ENCODE results near the gene CDH23.

CDH23 gene

DNA sequence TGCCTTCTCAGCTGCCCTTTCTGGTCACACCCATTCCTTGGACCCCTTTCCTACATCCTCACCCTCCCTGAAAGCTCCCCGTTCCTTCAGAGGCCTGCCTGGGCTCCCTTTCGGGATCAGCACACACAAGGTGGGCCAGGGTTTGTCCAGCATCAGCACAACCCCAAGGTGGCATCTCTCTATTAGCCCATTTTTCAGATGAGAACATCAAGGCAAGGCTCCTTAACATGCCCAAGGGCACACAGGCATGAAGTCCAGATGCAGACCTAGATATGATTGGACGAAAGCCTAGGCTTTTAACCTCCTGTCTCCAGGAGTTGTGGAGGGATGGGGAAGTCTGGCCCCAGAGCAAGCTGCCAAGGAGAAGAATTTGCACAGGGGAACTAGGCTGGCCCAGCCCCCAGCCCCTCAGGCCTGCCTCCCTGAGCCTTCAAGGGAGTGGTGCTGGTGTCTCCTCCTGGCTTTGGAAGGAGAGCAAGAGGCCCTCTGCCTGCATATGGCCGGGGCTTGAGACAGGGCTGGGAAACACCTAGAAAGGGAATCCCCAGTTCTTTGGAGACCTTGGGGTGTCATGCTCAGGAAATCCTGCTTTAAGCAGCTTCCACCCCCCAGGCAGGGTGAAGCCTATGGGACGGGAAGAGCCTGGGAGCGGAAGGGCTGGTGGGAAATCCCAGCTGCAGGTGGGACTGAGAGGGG, 385.6 kb downstream of the CDH23 start:
- H3K9ac ChIP-seq (ENCODE audit: insufficient read length, low read depth): no peak overlapping the region
- no peak for TF ChIP-seq YY1 (IDR thresholded peaks at IDR 0.05; ENCODE audit: insufficient read depth, insufficient read length)
- TF ChIP-seq ZNF274 (IDR thresholded peaks at IDR 0.05; ENCODE audit: low read depth, low read length): no peak
- TF ChIP-seq SUZ12 (IDR thresholded peaks at IDR 0.05; ENCODE audit: extremely low read depth, insufficient read depth, insufficient read length): no peak
- peaks cover 9% of the 10 kb centered on the region for H3K4me1 ChIP-seq (ENCODE audit: insufficient read depth, insufficient read length)
- no peak overlapping the region for H3K4me3 ChIP-seq (ENCODE audit: insufficient read length, low read depth)
- no peaks in the 10 kb centered on the region for H3K36me3 ChIP-seq (ENCODE audit: insufficient read depth, insufficient read length, low read length)
- no peaks in the 10 kb centered on the region; the same call in 1 of the 2 replicates for H3K9me3 ChIP-seq (ENCODE audit: insufficient read depth, low read length)
- no peak for DNase-seq (ENCODE audit: low read depth, low spot score)
- H3K27me3 ChIP-seq (ENCODE audit: insufficient read depth, insufficient read length): no peaks in the 10 kb centered on the region

DNA sequence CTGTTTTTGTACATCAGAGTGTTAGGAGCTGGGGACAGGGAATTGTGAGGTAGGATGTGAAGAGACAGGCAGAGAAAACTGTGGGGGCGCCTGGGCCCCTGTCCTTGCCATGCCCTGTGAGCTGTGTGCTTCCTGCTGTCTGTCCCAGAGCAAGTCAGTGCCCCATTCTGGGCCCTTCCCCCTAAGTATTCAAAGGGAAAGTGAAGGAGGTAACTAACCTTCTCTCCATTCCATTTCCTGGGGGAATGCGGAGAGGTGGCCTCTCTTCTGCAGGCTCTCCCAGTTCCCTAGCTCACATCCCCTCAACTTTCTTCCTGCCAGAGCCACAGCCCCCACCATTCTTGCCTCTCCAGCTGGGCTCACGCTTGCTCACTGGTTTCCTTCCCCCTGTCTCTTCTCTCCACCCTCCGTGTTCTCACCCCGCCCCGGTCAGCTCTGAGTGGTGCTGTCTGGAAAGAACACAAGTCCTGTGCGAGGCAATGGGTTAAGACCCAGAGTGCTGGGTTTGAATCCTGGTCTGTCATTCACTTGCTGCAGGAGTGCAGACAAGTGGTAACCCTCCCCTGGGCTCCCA, 386.3 kb downstream of the CDH23 start:
- TF ChIP-seq ZNF274 (IDR thresholded peaks at IDR 0.05; ENCODE audit: low read depth, low read length) (no peak), SUZ12 (IDR thresholded peaks at IDR 0.05; ENCODE audit: extremely low read depth, insufficient read depth, insufficient read length) (no peak), YY1 (IDR thresholded peaks at IDR 0.05; ENCODE audit: insufficient read depth, insufficient read length) (no peak)
- H3K9ac ChIP-seq (ENCODE audit: insufficient read length, low read depth): no peak overlapping the region

DNA sequence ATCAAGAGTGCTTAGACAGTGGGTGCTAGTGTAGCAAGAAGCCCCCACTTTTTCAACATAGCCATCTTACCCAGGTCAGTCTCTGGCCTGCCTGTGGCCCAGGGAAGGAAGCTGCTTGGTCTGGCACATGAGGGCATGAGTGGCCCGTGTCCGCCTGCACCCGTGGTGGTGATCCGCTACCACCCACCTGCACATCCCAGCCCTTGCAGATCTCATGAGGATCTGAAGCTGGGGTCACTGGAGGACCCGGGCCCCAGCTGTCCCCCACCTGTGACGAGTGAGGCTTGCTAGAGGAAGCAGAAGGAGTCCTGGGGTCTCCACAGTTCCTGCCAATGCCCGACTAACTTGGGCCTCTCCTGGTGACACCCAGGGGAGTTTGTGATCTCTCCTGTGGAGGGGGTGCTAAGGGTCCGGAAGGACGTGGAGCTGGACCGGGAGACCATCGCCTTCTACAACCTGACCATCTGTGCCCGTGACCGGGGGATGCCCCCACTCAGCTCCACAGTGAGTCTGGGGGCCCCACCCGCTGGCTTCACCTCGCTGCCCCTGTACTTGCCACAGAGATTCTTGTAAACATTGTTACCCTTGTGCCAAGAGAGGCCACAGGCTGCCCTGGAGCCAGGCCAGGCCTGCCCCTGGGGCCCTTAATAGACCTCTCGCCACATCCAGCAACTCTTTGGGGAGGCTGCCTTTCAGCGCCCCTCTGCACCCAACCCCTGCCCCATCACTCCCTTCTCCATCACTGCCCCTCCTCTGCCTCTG, 387.4 kb downstream of the CDH23 start:
- no peak for DNase-seq (ENCODE audit: low read depth, low spot score)
- H3K4me3 ChIP-seq (ENCODE audit: insufficient read length, low read depth): no peak overlapping the region
- no peaks in the 10 kb centered on the region for H3K27me3 ChIP-seq (ENCODE audit: insufficient read depth, insufficient read length)
- peaks cover 9% of the 10 kb centered on the region for H3K4me1 ChIP-seq (ENCODE audit: insufficient read depth, insufficient read length)
- H3K9ac ChIP-seq (ENCODE audit: insufficient read length, low read depth): no peak overlapping the region
- H3K9me3 ChIP-seq (ENCODE audit: insufficient read depth, low read length): no peaks in the 10 kb centered on the region
- no peaks in the 10 kb centered on the region for H3K36me3 ChIP-seq (ENCODE audit: insufficient read depth, insufficient read length, low read length)
- no peak for TF ChIP-seq ZNF274 (IDR thresholded peaks at IDR 0.05; ENCODE audit: low read depth, low read length)
- TF ChIP-seq SUZ12 (IDR thresholded peaks at IDR 0.05; ENCODE audit: extremely low read depth, insufficient read depth, insufficient read length): no peak
- TF ChIP-seq YY1 (IDR thresholded peaks at IDR 0.05; ENCODE audit: insufficient read depth, insufficient read length): no peak

More for the DNA sequence above, 386.3 kb downstream of the CDH23 start:
- Histone ChIP-seq H3K27me3 (ENCODE audit: insufficient read depth, insufficient read length) (no peaks in the 10 kb centered on the region), H3K4me1 (ENCODE audit: insufficient read depth, insufficient read length) (peaks cover 9% of the 10 kb centered on the region), H3K36me3 (ENCODE audit: insufficient read depth, insufficient read length, low read length) (no peaks in the 10 kb centered on the region), H3K9me3 (ENCODE audit: insufficient read depth, low read length) (no peaks in the 10 kb centered on the region), H3K4me3 (ENCODE audit: insufficient read length, low read depth) (no peak overlapping the region)
- no peak for DNase-seq (ENCODE audit: low read depth, low spot score)

DNA sequence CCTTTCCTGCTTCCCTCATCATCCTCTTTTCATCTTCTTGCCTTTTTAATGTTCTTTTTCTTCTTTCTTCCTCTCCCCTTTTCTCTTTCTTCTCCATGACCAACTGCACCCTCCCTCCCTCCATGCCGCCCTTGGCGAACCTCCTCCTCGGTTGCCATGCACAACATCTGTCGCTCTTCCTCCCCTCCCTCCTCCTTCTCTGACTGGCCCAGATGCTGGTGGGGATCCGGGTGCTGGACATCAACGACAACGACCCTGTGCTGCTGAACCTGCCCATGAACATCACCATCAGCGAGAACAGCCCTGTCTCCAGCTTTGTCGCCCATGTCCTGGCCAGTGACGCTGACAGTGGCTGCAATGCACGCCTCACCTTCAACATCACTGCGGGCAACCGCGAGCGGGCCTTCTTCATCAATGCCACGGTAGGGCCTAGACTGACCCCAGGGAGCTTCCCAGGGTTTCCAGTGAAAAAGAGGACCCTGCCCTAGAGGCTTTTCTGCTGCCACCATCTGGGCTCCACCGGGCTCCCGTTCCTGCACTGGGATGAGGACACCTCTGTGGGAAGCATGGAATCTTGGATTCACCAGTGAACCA, 388.1 kb downstream of the CDH23 start:
- no peak overlapping the region for H3K9ac ChIP-seq (ENCODE audit: insufficient read length, low read depth)
- DNase-seq (ENCODE audit: low read depth, low spot score): no peak
- H3K4me3 ChIP-seq (ENCODE audit: insufficient read length, low read depth): no peak overlapping the region
- TF ChIP-seq YY1 (IDR thresholded peaks at IDR 0.05; ENCODE audit: insufficient read depth, insufficient read length) (no peak), SUZ12 (IDR thresholded peaks at IDR 0.05; ENCODE audit: extremely low read depth, insufficient read depth, insufficient read length) (no peak), ZNF274 (IDR thresholded peaks at IDR 0.05; ENCODE audit: low read depth, low read length) (no peak)
- H3K4me1 ChIP-seq (ENCODE audit: insufficient read depth, insufficient read length): peaks cover 9% of the 10 kb centered on the region
- no peaks in the 10 kb centered on the region for H3K9me3 ChIP-seq (ENCODE audit: insufficient read depth, low read length)
- H3K36me3 ChIP-seq (ENCODE audit: insufficient read depth, insufficient read length, low read length): no peaks in the 10 kb centered on the region
- no peaks in the 10 kb centered on the region for H3K27me3 ChIP-seq (ENCODE audit: insufficient read depth, insufficient read length)

DNA sequence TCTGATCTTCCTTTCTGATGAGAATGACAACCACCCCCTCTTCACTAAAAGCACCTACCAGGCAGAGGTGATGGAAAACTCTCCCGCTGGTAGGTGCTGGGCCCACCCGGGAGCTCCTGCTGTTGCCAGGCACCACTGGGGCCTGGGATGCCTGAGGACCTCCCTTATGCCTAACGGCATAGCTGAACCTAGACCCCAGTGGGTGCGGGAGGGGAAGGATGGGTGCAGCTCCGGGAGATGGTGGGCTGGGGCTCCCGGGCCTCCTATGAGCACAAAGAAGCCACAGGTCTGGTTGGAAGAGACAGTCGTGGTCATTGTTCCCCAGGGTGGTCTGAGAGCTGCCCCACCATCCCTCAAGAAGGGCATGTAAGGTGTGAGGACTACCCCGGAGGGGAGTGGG, 392.2 kb downstream of the CDH23 start:
- H3K9me3 ChIP-seq (ENCODE audit: insufficient read depth, low read length): no peaks in the 10 kb centered on the region
- no peaks in the 10 kb centered on the region for H3K4me1 ChIP-seq (ENCODE audit: insufficient read depth, insufficient read length)
- H3K9ac ChIP-seq (ENCODE audit: insufficient read length, low read depth): no peak overlapping the region
- no peak for DNase-seq (ENCODE audit: low read depth, low spot score)
- no peak overlapping the region for H3K4me3 ChIP-seq (ENCODE audit: insufficient read length, low read depth)
- H3K27me3 ChIP-seq (ENCODE audit: insufficient read depth, insufficient read length): peaks cover 10% of the 10 kb centered on the region
- no peak for TF ChIP-seq ZNF274 (IDR thresholded peaks at IDR 0.05; ENCODE audit: low read depth, low read length)
- TF ChIP-seq SUZ12 (IDR thresholded peaks at IDR 0.05; ENCODE audit: extremely low read depth, insufficient read depth, insufficient read length): no peak
- TF ChIP-seq YY1 (IDR thresholded peaks at IDR 0.05; ENCODE audit: insufficient read depth, insufficient read length): no peak
- H3K36me3 ChIP-seq (ENCODE audit: insufficient read depth, insufficient read length, low read length): no peaks in the 10 kb centered on the region

DNA sequence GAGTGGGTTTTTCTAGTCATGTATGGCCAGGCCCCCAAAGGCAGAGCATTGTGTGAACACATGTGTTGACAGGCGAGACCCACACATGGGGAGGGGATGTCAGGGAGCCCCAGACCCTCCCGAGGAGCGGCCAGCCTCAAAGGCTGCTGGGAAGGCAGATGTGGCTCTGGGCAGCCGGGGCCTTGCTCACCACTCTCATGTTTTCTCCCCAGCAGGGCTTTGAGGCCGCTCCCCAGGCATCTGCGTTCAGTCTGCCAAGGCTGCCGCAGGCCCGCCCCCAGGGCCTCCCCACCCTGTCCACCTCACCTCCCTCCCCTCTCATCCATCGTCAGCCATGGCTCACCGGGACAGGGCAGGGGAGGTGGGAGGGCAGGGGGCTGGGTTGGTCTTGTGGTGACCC, 393.2 kb downstream of the CDH23 start:
- H3K9ac ChIP-seq (ENCODE audit: insufficient read length, low read depth): no peak overlapping the region
- no peaks in the 10 kb centered on the region for H3K4me1 ChIP-seq (ENCODE audit: insufficient read depth, insufficient read length)
- no peak overlapping the region for H3K4me3 ChIP-seq (ENCODE audit: insufficient read length, low read depth)
- no peaks in the 10 kb centered on the region for H3K9me3 ChIP-seq (ENCODE audit: insufficient read depth, low read length)
- H3K36me3 ChIP-seq (ENCODE audit: insufficient read depth, insufficient read length, low read length): no peaks in the 10 kb centered on the region
- peaks cover 15% of the 10 kb centered on the region for H3K27me3 ChIP-seq (ENCODE audit: insufficient read depth, insufficient read length)
- DNase-seq (ENCODE audit: low read depth, low spot score): no peak
- TF ChIP-seq SUZ12 (IDR thresholded peaks at IDR 0.05; ENCODE audit: extremely low read depth, insufficient read depth, insufficient read length) (no peak), ZNF274 (IDR thresholded peaks at IDR 0.05; ENCODE audit: low read depth, low read length) (no peak), YY1 (IDR thresholded peaks at IDR 0.05; ENCODE audit: insufficient read depth, insufficient read length) (no peak)

Measured in NT2/D1 (cell line).